Nephron progenitor cell (in vitro differentiated cells): ENCODE results near the gene CCND2.

Source experiments
- DNase-seq: peaks from one replicate; pipeline ENCODE4 v3.0.0; 2021
- H3K27ac Mint-ChIP-seq: 2 replicates; pipeline ENCODE4 v1.8.0; 2021; ENCODE audit warnings: mild to moderate bottlenecking, moderate library complexity, mixed read lengths
- H3K27me3 Mint-ChIP-seq: 2 replicates; pipeline ENCODE4 v1.8.0; 2021; ENCODE audit warnings: mild to moderate bottlenecking, low read depth, mixed read lengths; ENCODE audit not compliant: poor library complexity
- H3K36me3 Mint-ChIP-seq: 2 replicates; pipeline ENCODE4 v1.8.0; 2021; ENCODE audit warnings: low read depth, mixed read lengths
- H3K4me1 Mint-ChIP-seq: 2 replicates; pipeline ENCODE4 v1.8.0; 2021; ENCODE audit warnings: mixed read lengths
- H3K4me3 Mint-ChIP-seq: 2 replicates; pipeline ENCODE4 v1.8.0; 2021; ENCODE audit warnings: mild to moderate bottlenecking, moderate library complexity, mixed read lengths
- H3K9me3 Mint-ChIP-seq: 2 replicates; pipeline ENCODE4 v1.8.0; 2021; ENCODE audit warnings: mild to moderate bottlenecking, moderate library complexity, mixed read lengths
- TF ChIP-seq, protein P1 (sequence below): fragments of 200-600 bp; sonication (generic); IDR thresholded peaks from 2 replicates; pipeline ENCODE4 v1.5.0; 2021; ENCODE audit warnings: antibody characterized with exemption

Gene CCND2

DNA sequence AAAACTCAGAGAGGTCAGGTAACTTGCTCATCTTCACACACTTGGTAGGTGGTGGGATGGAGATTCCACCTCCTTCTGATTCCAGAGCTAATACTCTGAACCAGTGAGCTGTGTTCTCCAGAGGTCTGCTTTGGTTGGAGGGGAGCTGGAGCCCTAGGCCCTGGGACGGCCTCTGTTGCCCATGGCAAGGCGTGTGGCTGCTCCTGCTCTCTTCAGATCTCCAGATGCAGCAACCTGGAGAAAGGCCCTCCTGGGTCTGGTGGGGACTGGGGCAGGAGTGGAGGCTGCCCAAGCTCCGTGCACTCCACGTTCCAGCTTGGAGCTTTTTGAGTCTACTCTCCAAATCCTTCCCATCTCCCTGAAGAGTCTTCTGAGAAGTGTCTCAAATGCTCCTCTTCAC lies 10.7 kb downstream of the CCND2 start:
- DNase-seq = no peak
- Mint-ChIP-seq H3K4me1 (peaks cover 97% of the 10 kb centered on the region), H3K27ac (peak overlapping the region; percentile 95), H3K9me3 (no peaks in the 10 kb centered on the region), H3K27me3 (no peaks in the 10 kb centered on the region), H3K4me3 (no peak overlapping the region), H3K36me3 (peaks cover 95% of the 10 kb centered on the region)
- TF ChIP-seq, protein P1, sequence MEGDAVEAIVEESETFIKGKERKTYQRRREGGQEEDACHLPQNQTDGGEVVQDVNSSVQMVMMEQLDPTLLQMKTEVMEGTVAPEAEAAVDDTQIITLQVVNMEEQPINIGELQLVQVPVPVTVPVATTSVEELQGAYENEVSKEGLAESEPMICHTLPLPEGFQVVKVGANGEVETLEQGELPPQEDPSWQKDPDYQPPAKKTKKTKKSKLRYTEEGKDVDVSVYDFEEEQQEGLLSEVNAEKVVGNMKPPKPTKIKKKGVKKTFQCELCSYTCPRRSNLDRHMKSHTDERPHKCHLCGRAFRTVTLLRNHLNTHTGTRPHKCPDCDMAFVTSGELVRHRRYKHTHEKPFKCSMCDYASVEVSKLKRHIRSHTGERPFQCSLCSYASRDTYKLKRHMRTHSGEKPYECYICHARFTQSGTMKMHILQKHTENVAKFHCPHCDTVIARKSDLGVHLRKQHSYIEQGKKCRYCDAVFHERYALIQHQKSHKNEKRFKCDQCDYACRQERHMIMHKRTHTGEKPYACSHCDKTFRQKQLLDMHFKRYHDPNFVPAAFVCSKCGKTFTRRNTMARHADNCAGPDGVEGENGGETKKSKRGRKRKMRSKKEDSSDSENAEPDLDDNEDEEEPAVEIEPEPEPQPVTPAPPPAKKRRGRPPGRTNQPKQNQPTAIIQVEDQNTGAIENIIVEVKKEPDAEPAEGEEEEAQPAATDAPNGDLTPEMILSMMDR = no peak

DNA sequence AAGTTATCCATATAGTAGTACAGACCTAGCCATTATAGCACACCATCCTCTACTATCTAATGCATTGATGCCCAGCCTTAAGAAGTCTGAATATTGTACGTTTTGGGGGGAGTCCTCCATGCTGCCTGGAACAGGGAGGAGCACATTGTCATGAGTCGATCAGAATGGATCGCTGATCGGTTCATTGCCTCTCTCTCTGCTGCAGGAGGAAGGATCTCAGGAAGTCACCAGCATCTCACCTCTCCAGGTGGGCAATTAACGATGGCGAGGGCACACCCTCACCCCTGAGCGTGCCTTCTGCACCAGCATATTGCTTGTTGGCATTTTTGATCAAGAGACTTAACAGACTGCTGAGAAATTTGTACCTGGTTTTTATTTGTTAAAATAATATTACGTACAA lies 11.5 kb downstream of the CCND2 start:
- Mint-ChIP-seq H3K27ac (peak overlapping the region; percentile 69), H3K27me3 (no peaks in the 10 kb centered on the region), H3K4me3 (peak overlapping the region; percentile 25), H3K4me1 (peaks cover 97% of the 10 kb centered on the region), H3K9me3 (no peaks in the 10 kb centered on the region), H3K36me3 (peaks cover 97% of the 10 kb centered on the region)
- TF ChIP-seq, protein P1 = no peak
- DNase-seq = no peak

DNA sequence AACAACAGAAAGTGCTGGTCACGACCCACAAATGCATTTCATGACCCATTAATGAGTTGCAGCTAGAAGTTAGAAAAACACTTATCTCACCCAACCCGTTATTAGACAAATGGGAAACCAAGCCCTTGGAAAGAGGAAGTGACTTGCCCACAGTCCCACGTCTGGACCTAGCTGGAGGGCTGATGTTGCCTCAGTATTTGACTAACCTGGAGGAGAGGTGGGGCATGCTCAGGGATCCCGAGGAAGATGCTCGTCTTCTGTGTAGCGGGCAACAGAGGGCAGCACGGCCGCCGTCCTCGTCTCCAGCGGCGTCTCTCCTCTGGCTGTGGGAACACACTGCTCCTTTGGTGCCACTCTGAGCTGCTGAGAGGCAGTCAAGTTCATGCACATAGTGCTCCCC lies 12.7 kb downstream of the CCND2 start:
- Mint-ChIP-seq H3K4me3 (peak overlapping the region; percentile 38), H3K36me3 (peaks cover 97% of the 10 kb centered on the region), H3K4me1 (peaks cover 97% of the 10 kb centered on the region), H3K27ac (peak overlapping the region; percentile 33), H3K9me3 (no peaks in the 10 kb centered on the region), H3K27me3 (no peaks in the 10 kb centered on the region)
- TF ChIP-seq, protein P1 = no peak
- no peak for DNase-seq

DNA sequence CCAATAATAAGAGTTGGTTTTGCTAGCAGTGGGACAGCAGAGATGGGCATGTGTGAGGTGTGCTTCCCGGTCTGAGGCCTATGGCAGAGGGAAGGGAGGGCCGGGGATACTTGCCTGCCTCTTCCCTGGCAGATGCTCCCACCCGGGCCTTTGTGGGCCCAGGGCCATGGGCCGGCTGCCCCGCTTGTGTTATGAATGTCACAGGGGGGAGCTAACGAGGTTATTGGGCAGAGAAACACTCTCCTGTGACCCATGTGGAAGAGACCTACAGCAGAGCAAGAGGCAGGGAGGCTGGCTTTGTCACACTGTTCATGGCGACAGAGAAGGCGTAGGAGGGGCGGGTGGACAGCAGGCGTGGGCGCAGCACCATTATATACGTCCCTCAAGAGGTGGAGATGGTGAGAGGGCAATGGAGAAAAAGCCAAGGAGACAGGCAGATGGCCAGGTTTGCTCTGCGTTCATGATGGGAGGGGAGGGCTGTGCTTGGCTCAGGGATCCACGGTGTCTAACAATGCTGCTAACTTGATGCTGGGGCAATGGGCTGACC lies 13.3 kb downstream of the CCND2 start:
- H3K27me3 Mint-ChIP-seq = no peaks in the 10 kb centered on the region
- no peak for DNase-seq
- peaks cover 97% of the 10 kb centered on the region for H3K4me1 Mint-ChIP-seq
- H3K4me3 Mint-ChIP-seq = peak overlapping the region; percentile 41
- TF ChIP-seq, protein P1 = no peak
- peak overlapping the region; percentile 71 for H3K27ac Mint-ChIP-seq
- no peaks in the 10 kb centered on the region for H3K9me3 Mint-ChIP-seq
- H3K36me3 Mint-ChIP-seq = peaks cover 97% of the 10 kb centered on the region

DNA sequence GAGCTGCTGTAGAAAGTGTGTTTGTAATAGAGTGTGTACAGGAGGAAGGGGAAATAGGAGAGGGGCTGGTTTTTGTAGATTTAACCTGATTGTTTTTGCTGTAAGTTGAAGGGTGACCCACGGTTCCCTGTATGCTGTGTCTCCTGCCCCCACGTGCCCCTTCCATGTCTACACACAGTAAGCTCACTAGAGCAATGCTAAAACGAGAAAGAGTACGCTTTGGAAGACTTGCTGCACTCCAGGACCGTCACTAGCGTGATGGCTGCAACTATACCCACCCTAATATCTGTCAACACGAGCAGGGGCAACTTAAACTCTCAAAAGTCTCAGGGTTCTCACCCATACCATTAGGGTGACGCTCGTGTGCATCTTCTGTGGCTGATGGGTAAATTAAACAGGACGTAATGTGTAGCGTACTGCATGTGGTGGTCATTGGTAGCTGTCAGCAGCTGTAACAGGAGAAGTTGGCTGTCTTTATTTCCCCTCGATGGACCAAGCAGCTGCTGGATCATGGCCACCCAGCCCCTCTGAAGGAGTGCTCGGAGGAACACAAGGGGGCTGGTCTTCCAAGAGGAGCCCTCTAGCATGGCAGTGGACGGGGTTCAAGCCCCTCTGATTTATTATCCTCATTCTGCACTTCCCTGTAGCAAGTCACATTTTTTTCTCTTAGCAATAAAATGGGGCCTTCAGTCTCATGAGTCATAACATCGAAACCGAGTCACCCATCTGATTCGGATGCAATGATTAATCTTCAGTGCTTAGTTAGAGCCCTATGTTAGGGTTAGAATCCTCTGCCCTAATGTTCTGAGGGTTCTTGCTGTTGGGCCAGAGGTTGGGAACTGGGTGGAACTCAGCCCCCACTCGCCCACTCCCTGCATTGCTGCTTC lies 14.0 kb downstream of the CCND2 start:
- Mint-ChIP-seq H3K27ac (peak overlapping the region; percentile 71), H3K4me1 (peaks cover 97% of the 10 kb centered on the region), H3K27me3 (no peaks in the 10 kb centered on the region), H3K4me3 (peak overlapping the region; percentile 41), H3K36me3 (peaks cover 97% of the 10 kb centered on the region), H3K9me3 (no peaks in the 10 kb centered on the region)
- TF ChIP-seq, protein P1 = no peak
- no peak for DNase-seq
